Psoas muscle (tissue), 8 donors: ENCODE data around the gene TUBA3C. TPM values are rescaled to one million over a fixed set of nuclear protein-coding genes. Genes with fewer than 3 reads are reported as not detected.

Source experiments
- ATAC-seq, 4 donors: fragments of 200-7000 bp; cut with Tn5 transposase; one replicate each; pipeline ENCODE4 v1.9.1; 2020; ENCODE audit warnings: moderate library complexity in 3 of 4, mild to moderate bottlenecking in 2 of 4
- DNase-seq, 2 donors: peaks; one replicate each; pipeline ENCODE4 v3.0.0-alpha.2; 2020
- H3K27ac ChIP-seq: fragments of 200-600 bp; one replicate; pipeline ENCODE4 v1.8.0; 2022
- H3K27me3 ChIP-seq, 3 donors: fragments of 200-600 bp in 1 of 3; one replicate each; pipeline versions ENCODE4 v1.6.1 to v1.8.0; 2013 to 2022; ENCODE audit warnings: low read length in 2 of 3, mild to moderate bottlenecking in 2 of 3, moderate library complexity in 1 of 3; ENCODE audit not compliant: insufficient read depth in 3 of 3
- H3K36me3 ChIP-seq, 2 donors: fragments of 200-600 bp in 1 of 2; one replicate each; pipeline versions ENCODE4 v1.6.1 to v1.8.0; 2013 to 2022; ENCODE audit warnings: low read depth in 1 of 2, mild to moderate bottlenecking in 1 of 2, moderate library complexity in 1 of 2; ENCODE audit not compliant: insufficient read depth in 1 of 2
- H3K4me1 ChIP-seq: fragments of 200-600 bp; one replicate; pipeline ENCODE4 v1.8.0; 2022
- H3K4me3 ChIP-seq: fragments of 200-600 bp; one replicate; pipeline ENCODE4 v1.8.0; 2022; ENCODE audit warnings: mild to moderate bottlenecking
- H3K9me3 ChIP-seq: fragments of 200-600 bp; one replicate; pipeline ENCODE4 v1.8.0; 2022
- CTCF ChIP-seq: fragments of 200-600 bp; IDR thresholded peaks from one replicate; pipeline ENCODE4 v1.8.0; 2022; ENCODE audit warnings: antibody characterized with exemption
- WGBS, 3 donors: extraction: QIAGEN DNeasy Blood & Tissue Kit; methylation state at CpG; one replicate each; pipeline versions ENCODE4 v1.1.6 to v1.1.7; 2013; 5-methylcytosine and 5-hydroxymethylcytosine counted together
- intact Hi-C, 2 donors: fragments of 100-400 bp; cut with DNase I; formaldehyde crosslinking; loops; one replicate each; pipeline versions ENCODE4 v1.11.0 to v1.14.2; 2022
- polyA plus RNA-seq, 3 donors: library from polyadenylated mRNA; stranded (reverse); fragments of 200-250 nt; gene quantifications; one replicate each; pipeline ENCODE4 v1.2.3, GENCODE V29; 2013
- total RNA-seq, 4 donors: library from RNA; stranded (reverse); fragmentation: NEBNext Ultra II Directional in 2 of 4; extraction: Animal tissue kit (Norgen Biotek cat#: 25700) in 2 of 4; gene quantifications; one replicate each; pipeline versions ENCODE4 v1.2.1 to v1.2.4, GENCODE V29; 2021 to 2023
- donor health status: healthy with polysubstance abuse.
- donor health status: DM: no; HTN: no; CAD: no; lungs with moderate emphysema.
- donor health status: Bipolar disorder and iron deficiency.
- donor health status: healthy.
- donor health status: DM: yes; HTN: yes; CAD: no.
- donor health status: DM: no; HTN: no; CAD: no.
- donor health status: DM: no; HTN: no; CAD: no.
- donor health status: DM: yes; HTN: yes; CAD: no.

The TUBA3C gene
- total and polyA plus RNA-seq, 7 donors = 0.03 TPM; not detected in 6

GRCh38 chr13:19155321-19155861 lies 26.2 kb downstream of the TUBA3C start:
- Histone ChIP-seq H3K27me3 (no peaks in the 10 kb centered on the region), H3K9me3 (no peaks in the 10 kb centered on the region), H3K36me3 (no peaks in the 10 kb centered on the region), H3K4me1 (no peaks in the 10 kb centered on the region), H3K27ac (no peak overlapping the region), H3K4me3 (no peak overlapping the region)
- ATAC-seq (no peak), DNase-seq (no peak)
- WGBS, 3 donors = 66 to 74% (median 70%) methylated on average over 6 of the region's 6 CpGs
- intact Hi-C loops = no loop called here
- TF ChIP-seq CTCF = no peak

- Histone ChIP-seq H3K36me3 (no peaks in the 10 kb centered on the region), H3K27me3 (no peaks in the 10 kb centered on the region), H3K27ac (no peak overlapping the region), H3K9me3 (no peaks in the 10 kb centered on the region), H3K4me3 (no peak overlapping the region), H3K4me1 (no peaks in the 10 kb centered on the region)
- TF ChIP-seq CTCF = no peak
- DNase-seq (no peak), ATAC-seq (no peak)
- 65 to 73% (median 73%) methylated on average over 7 of the region's 7 CpGs for WGBS, 3 donors
- intact Hi-C loops = no loop called here
Observed at GRCh38 chr13:19154843-19155242, 26.8 kb downstream of the TUBA3C start.

- Histone ChIP-seq H3K4me3 (no peak overlapping the region), H3K9me3 (no peaks in the 10 kb centered on the region), H3K27ac (no peak overlapping the region), H3K36me3 (no peaks in the 10 kb centered on the region), H3K4me1 (no peaks in the 10 kb centered on the region), H3K27me3 (no peaks in the 10 kb centered on the region)
- DNase-seq (no peak), ATAC-seq (no peak)
- intact Hi-C loops = no loop called here
- 73 to 90% (median 74%) methylated on average over 9 of the region's 9 CpGs for WGBS, 3 donors
- TF ChIP-seq CTCF = no peak
Observed at GRCh38 chr13:19153782-19154450, 27.7 kb downstream of the TUBA3C start.

- Histone ChIP-seq H3K4me1 (no peaks in the 10 kb centered on the region), H3K9me3 (no peaks in the 10 kb centered on the region), H3K27ac (no peak overlapping the region), H3K4me3 (no peak overlapping the region), H3K27me3 (no peaks in the 10 kb centered on the region), H3K36me3 (no peaks in the 10 kb centered on the region)
- WGBS, 3 donors = 57 to 59% (median 58%) methylated on average over 5 of the region's 5 CpGs
- intact Hi-C loops = no loop called here
- TF ChIP-seq CTCF = no peak
- DNase-seq = no peak
- ATAC-seq = no peak
Observed at GRCh38 chr13:19152403-19152802, 29.2 kb downstream of the TUBA3C start.
